Keratinocyte (primary cell): ENCODE results near the gene NRP2.

ENCODE experiments used
- EZH2 ChIP-seq: IDR thresholded peaks from one replicate; pipeline ENCODE4 v1.6.1; 2012; ENCODE audit warnings: inconsistent platforms, mild to moderate bottlenecking, low read length, moderate library complexity
- TF ChIP-seq, protein P1 (sequence below), 3 experiments: IDR thresholded peaks in 1 of 3; conservative IDR thresholded peaks in 1 of 3; optimal IDR thresholded peaks in 1 of 3; 2 replicates in 2 of 3; 3 replicates in 1 of 3; pipeline versions ENCODE3 to v1.5.1; 2011; ENCODE audit warnings: low read length in 3 of 3, mild to moderate bottlenecking in 3 of 3, moderate library complexity in 2 of 3, control low read depth in 1 of 3, inconsistent platforms in 1 of 3; ENCODE audit not compliant: insufficient read depth in 2 of 3; ENCODE audit errors: extremely low read depth in 1 of 3

DNA sequence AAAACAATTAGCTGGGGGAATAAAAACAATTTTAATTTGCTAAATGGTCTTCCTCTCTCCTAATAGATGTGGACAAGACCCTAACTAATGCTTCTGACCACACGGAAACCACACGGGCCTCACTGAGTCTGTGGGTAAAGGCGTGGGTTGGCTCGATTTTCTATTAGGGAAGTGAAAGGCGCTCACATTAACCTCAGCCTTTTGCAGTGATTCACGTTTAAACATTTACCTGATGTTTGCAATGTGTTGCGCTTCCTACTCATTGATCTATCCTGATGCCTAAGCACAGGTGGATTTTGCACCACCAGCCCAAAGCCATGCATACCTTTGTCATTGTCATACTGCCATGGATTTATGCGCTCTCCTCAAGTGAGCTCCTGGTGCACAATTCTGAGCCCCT lies 35.6 kb upstream of the NRP2 start:
- TF ChIP-seq, protein P1, sequence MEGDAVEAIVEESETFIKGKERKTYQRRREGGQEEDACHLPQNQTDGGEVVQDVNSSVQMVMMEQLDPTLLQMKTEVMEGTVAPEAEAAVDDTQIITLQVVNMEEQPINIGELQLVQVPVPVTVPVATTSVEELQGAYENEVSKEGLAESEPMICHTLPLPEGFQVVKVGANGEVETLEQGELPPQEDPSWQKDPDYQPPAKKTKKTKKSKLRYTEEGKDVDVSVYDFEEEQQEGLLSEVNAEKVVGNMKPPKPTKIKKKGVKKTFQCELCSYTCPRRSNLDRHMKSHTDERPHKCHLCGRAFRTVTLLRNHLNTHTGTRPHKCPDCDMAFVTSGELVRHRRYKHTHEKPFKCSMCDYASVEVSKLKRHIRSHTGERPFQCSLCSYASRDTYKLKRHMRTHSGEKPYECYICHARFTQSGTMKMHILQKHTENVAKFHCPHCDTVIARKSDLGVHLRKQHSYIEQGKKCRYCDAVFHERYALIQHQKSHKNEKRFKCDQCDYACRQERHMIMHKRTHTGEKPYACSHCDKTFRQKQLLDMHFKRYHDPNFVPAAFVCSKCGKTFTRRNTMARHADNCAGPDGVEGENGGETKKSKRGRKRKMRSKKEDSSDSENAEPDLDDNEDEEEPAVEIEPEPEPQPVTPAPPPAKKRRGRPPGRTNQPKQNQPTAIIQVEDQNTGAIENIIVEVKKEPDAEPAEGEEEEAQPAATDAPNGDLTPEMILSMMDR (optimal IDR thresholded peaks at IDR 0.05 in 1 of 3, IDR thresholded peaks at IDR 0.05 in 1 of 3, conservative IDR thresholded peaks at IDR 0.05 in 1 of 3; ENCODE audit: extremely low read depth in 1 of 3, insufficient read depth in 2 of 3, low read length in 3 of 3) = no peak
- no peak for TF ChIP-seq EZH2
